Large intestine (tissue), 3 donors: ENCODE results near the gene EMC1. TPM values are rescaled to one million over a fixed set of nuclear protein-coding genes. Genes with fewer than 3 reads are reported as not detected.
"Not testable (repeated sequence)": the region's sequence is repeated elsewhere in the genome, so short reads cannot be mapped to it uniquely, and the experiment has no call there.

Experiments used
- DNase-seq, 2 donors: peaks; one replicate each; pipeline versions ENCODE4 v3.0.0 to v3.0.0-alpha.2; 2013
- H3K27ac ChIP-seq: one replicate; pipeline ENCODE4 v1.5.1; 2013; ENCODE audit warnings: low read length
- H3K27me3 ChIP-seq: 2 replicates; pipeline ENCODE4 v1.6.1; 2013; ENCODE audit warnings: low read length; ENCODE audit not compliant: control insufficient read depth, insufficient read depth
- H3K36me3 ChIP-seq: 2 replicates; pipeline ENCODE4 v1.6.1; 2013; ENCODE audit warnings: low read length; ENCODE audit not compliant: control insufficient read depth, insufficient read depth
- H3K4me1 ChIP-seq: one replicate; pipeline ENCODE4 v1.6.1; 2013; ENCODE audit warnings: low read length; ENCODE audit not compliant: control insufficient read depth, insufficient read depth
- H3K4me3 ChIP-seq: one replicate; pipeline ENCODE4 v1.5.1; 2013; ENCODE audit warnings: low read length
- H3K9me3 ChIP-seq: one replicate; pipeline ENCODE4 v1.6.1; 2013; ENCODE audit warnings: mild to moderate bottlenecking, low read depth, low read length, moderate library complexity; ENCODE audit not compliant: control insufficient read depth
- WGBS: methylation state at CpG from one replicate; pipeline ENCODE4 v1.1.5; 2013; ENCODE audit warnings: low lambda C conversion rate; ENCODE audit not compliant: insufficient coverage; 5-methylcytosine and 5-hydroxymethylcytosine counted together
- polyA plus RNA-seq: library from polyadenylated mRNA; unstranded; fragments of 120-200 nt; gene quantifications from one replicate; pipeline ENCODE4 v1.2.1, GENCODE V29; 2013

The EMC1 gene
- polyA plus RNA-seq, 1 donor: 33.8 TPM

DNA sequence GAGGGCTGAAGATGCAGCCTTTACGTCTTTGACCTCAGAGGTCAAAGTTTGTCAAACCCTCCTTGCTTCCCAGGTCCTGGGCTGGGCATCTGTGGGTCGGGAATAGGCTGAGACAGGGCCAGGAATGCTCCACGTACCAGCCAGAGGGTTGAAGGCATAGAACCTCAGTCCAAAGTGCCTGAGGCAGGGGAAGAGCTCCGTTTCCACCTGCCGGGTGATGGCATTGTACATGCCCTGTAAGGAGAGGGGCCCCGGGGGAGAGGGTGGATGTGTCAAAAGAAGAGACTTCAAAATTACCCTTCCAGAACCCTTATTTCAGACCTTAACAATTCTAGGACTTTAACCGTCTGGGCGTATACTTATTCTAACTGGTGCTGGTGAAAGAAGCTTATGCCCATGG lies 33.6 kb upstream of the EMC1 start:
- Histone ChIP-seq H3K9me3 (no peaks in the 10 kb centered on the region), H3K36me3 (peaks cover 4% of the 10 kb centered on the region), H3K27me3 (peaks cover 3% of the 10 kb centered on the region), H3K27ac (no peak overlapping the region), H3K4me1 (peaks cover 19% of the 10 kb centered on the region), H3K4me3 (no peak overlapping the region)
- no peak for DNase-seq
- WGBS: no CpG with 5 or more reads among the region's 8 CpGs

DNA sequence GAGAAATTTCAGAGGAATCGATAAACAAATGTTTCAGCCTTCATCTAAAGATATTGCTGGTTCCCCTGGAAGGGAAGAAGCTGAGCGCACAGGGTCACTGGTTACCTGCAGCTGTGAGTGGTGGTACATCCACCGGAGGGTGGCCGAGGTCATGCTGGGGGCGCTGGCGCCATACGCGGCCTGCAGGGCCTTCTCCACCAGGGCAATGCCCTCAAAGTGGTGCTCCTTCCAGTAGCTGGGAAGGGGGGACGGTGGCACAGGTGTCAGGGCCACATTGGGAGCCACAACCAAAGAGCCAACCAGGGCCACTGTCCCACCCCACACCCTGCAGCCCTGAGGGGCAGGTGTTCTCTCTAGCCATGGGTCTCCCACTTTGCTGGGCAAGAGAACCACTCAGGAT lies 32.6 kb upstream of the EMC1 start:
- Histone ChIP-seq H3K27ac (no peak overlapping the region), H3K4me1 (peaks cover 16% of the 10 kb centered on the region), H3K36me3 (peaks cover 4% of the 10 kb centered on the region), H3K27me3 (peaks cover 2% of the 10 kb centered on the region), H3K4me3 (no peak overlapping the region), H3K9me3 (no peaks in the 10 kb centered on the region)
- no peak for DNase-seq
- no CpG with 5 or more reads among the region's 9 CpGs for WGBS

GRCh38 chr1:19274636-19275035 lies 23.3 kb upstream of the EMC1 start:
- Histone ChIP-seq H3K4me1 (peaks cover 18% of the 10 kb centered on the region), H3K4me3 (peak overlapping the region; percentile 55), H3K27ac (peak overlapping the region; percentile 98), H3K27me3 (peaks cover 3% of the 10 kb centered on the region), H3K36me3 (peaks cover under 1% of the 10 kb centered on the region), H3K9me3 (no peaks in the 10 kb centered on the region)
- peak; percentile 53 to 80 for DNase-seq
- no CpG with 5 or more reads among the region's 5 CpGs for WGBS

GRCh38 chr1:19273844-19274531 lies 22.7 kb upstream of the EMC1 start:
- Histone ChIP-seq H3K27ac (peak overlapping the region; percentile 98), H3K4me3 (peak overlapping the region; percentile 62), H3K4me1 (peaks cover 18% of the 10 kb centered on the region)
- peak; percentile 68 to 86 for DNase-seq
- H3K27me3 ChIP-seq, H3K36me3 ChIP-seq, H3K9me3 ChIP-seq: not testable (repeated sequence)
- no CpG with 5 or more reads among the region's 66 CpGs for WGBS

DNA sequence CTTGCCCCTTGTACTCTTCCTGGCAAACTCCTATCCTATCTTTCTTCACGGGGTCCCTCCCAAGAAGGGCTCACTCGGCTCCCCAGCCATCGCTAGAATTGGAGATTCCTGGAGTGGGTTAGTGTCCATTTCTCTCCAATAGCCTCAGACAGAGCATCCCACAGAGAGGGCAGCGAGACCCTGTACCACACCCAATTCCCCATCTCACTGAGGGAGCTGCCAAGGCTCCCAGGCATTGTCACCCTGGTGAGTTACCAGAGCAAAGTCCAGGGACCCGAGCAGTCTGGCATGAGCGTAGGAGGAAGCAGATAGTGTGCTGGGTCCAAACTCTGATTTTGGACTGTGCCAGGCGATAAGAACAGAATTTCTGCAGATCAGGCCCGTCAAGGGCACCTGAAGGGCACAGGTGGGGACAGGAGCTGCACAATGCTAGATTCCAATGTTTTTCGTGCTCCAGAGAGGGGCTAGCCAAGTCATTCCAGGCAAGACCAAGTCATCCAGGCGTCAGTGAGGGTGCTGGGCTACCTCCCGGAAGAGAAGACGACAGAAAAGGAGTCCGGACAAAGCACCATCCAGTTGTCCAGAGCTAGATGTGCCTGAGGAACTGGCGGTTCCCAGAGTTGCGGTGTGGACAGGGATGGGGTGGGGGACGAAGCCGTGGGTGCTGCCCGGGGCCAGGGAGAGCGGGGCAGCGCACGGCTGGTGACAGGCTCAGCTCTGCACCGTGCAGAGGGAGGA lies 22.0 kb upstream of the EMC1 start:
- Histone ChIP-seq H3K27ac (peak overlapping the region; percentile 74), H3K4me1 (peaks cover 18% of the 10 kb centered on the region), H3K36me3 (peaks cover 11% of the 10 kb centered on the region), H3K4me3 (peak overlapping the region; percentile 62), H3K27me3 (peaks cover 3% of the 10 kb centered on the region), H3K9me3 (no peaks in the 10 kb centered on the region)
- peak; percentile 55 to 79 for DNase-seq
- WGBS: no CpG with 5 or more reads among the region's 22 CpGs

DNA sequence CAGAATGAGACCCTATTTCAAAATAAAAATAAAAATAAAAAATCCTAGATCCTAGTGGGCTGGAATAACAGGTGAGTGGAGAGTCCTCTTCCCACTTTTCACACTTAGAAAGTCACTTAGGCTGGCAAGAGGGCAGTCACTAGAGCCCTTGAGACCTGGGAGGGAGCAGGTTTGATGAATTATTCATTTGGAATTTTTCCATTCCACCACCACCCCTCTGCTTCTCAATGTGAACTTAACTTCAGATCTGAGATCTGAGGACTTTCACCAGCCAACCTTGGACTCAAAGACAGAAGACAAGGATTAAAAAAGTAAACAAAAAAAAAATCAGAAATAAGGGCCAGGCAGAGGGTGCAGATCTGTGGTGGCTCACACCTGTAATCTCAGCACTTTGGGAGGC lies 20.7 kb upstream of the EMC1 start:
- H3K4me1 ChIP-seq: peaks cover 18% of the 10 kb centered on the region
- H3K36me3 ChIP-seq: peaks cover 12% of the 10 kb centered on the region
- H3K27me3 ChIP-seq: peaks cover 3% of the 10 kb centered on the region
- DNase-seq: peak in 1 of 2 donors; percentile 29
- H3K9me3 ChIP-seq: no peaks in the 10 kb centered on the region
- H3K4me3 ChIP-seq: no peak overlapping the region
- H3K27ac ChIP-seq: no peak overlapping the region

- not testable (repeated sequence) for H3K4me3 ChIP-seq
Observed at GRCh38 chr1:19270343-19270730, 19.0 kb upstream of the EMC1 start.

GRCh38 chr1:19269427-19270342 lies 18.4 kb upstream of the EMC1 start:
- H3K27ac ChIP-seq: peak overlapping the region; percentile 23
- H3K36me3 ChIP-seq: peaks cover 17% of the 10 kb centered on the region
- H3K27me3 ChIP-seq, H3K4me3 ChIP-seq, DNase-seq, H3K9me3 ChIP-seq: not testable (repeated sequence)
- no CpG with 5 or more reads among the region's 9 CpGs for WGBS
- H3K4me1 ChIP-seq: peaks cover 14% of the 10 kb centered on the region

More at GRCh38 chr1:19270343-19270730, 19.0 kb upstream of the EMC1 start:
- not testable (repeated sequence) for H3K27ac ChIP-seq, H3K27me3 ChIP-seq, H3K9me3 ChIP-seq
- Histone ChIP-seq H3K36me3 (peaks cover 15% of the 10 kb centered on the region), H3K4me1 (peaks cover 18% of the 10 kb centered on the region)
- peak in 1 of 2 donors; percentile 14 for DNase-seq
- no CpG with 5 or more reads among the region's 6 CpGs for WGBS

- no CpG with 5 or more reads among the region's 11 CpGs for WGBS
- H3K27ac ChIP-seq: no peak overlapping the region
Observed at GRCh38 chr1:19268445-19268844, 17.1 kb upstream of the EMC1 start.

GRCh38 chr1:19262744-19263143 lies 11.4 kb upstream of the EMC1 start:
- Histone ChIP-seq H3K27me3 (no peaks in the 10 kb centered on the region), H3K9me3 (no peaks in the 10 kb centered on the region), H3K4me1 (no peaks in the 10 kb centered on the region), H3K4me3 (no peak overlapping the region), H3K36me3 (peaks cover 40% of the 10 kb centered on the region), H3K27ac (no peak overlapping the region)
- no CpG with 5 or more reads among the region's 5 CpGs for WGBS
- no peak for DNase-seq

More at GRCh38 chr1:19268445-19268844, 17.1 kb upstream of the EMC1 start:
- DNase-seq: no peak
- no peak overlapping the region for H3K4me3 ChIP-seq
- H3K9me3 ChIP-seq: no peaks in the 10 kb centered on the region
- peaks cover 17% of the 10 kb centered on the region for H3K36me3 ChIP-seq
- peaks cover 7% of the 10 kb centered on the region for H3K4me1 ChIP-seq
- no peaks in the 10 kb centered on the region for H3K27me3 ChIP-seq
